ENCODE measurements around the gene SERPINF2.
"Not testable (repeated sequence)": the region's sequence is repeated elsewhere in the genome, so short reads cannot be mapped to it uniquely, and the experiment has no call there.

SERPINF2 gene

DNA sequence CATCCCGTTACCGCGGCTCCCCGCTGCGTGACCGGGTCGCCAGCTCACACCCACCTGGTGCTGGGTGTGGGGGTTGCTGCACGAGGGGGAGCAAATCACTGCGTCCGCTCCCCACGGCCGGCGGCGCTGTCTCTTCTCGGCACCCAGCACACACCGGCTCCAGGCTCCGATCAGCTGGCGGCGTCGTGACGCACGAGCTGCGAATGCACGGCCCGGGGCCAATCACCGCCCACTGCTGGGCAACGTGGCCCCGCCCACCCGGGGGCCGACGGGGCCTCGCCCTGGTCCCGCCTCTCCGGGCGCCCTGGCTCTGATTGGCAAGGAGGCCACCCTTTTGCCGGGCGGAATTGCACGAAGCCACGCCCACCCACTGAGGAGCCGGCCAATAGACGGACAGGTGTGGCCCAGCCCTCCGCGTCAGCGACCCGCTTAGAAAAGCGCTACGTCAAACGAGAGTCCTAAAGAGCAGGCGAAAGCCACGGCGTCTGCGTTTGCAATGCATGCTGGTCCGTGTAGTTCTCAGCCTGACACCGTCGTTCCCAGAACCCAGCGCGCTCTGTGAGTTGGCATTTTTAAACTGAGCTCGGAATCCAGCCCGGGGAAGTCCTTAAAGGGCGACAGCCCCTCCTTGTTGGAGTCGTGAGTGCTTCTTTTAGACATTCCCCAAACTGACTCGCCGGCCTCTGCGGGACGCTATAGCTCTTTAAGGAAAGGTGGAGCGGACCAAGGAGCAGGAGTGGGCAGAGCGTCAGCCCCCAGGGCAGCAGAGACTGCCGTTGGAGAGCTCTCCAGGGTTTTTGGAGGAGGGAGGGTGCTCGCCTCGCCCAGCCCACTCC, 26.4 kb upstream of the SERPINF2 start:
- DNase-seq (ENCODE audit: low read depth in 2 of 2) = peak; percentile 99

DNA sequence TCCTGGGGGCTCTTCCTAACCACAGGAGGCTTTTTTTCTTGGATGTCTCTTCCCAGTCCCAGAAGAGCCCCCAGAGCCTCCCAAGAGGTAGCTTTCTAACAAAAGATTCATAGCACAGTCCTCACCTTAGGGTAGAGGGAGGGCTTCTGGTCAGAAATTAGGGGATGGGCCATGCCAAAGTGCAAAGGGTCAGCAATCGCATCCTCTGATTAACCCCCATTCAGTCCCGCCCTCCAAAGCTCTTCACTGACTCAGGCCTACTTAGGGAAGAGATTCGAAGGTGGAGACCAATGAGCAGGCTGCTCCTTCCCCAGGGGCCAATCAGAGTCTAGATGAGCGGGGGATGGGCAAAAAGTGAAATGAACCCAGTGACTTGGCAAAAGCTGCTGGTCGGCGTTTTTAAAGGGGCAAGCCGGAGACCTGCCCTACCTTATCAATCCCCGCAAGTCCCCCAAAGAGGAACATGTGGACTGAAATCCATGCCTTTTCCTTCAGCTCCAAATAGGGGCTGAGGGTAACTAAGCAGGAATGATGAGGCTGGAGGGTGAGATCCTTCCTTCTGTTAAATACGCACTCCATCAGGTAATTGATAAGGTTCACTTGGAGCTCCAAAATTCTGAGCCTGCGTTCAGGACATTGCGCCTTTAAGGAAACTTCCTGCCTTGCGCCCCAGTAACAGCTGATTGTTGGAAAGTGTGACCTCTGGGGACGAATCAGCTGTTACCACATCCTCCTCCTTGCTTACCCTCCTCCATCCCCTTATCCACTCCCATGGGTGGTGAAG, 25.6 kb upstream of the SERPINF2 start:
- DNase-seq (ENCODE audit: low read depth in 2 of 2) = peak; percentile 58 to 63

DNA sequence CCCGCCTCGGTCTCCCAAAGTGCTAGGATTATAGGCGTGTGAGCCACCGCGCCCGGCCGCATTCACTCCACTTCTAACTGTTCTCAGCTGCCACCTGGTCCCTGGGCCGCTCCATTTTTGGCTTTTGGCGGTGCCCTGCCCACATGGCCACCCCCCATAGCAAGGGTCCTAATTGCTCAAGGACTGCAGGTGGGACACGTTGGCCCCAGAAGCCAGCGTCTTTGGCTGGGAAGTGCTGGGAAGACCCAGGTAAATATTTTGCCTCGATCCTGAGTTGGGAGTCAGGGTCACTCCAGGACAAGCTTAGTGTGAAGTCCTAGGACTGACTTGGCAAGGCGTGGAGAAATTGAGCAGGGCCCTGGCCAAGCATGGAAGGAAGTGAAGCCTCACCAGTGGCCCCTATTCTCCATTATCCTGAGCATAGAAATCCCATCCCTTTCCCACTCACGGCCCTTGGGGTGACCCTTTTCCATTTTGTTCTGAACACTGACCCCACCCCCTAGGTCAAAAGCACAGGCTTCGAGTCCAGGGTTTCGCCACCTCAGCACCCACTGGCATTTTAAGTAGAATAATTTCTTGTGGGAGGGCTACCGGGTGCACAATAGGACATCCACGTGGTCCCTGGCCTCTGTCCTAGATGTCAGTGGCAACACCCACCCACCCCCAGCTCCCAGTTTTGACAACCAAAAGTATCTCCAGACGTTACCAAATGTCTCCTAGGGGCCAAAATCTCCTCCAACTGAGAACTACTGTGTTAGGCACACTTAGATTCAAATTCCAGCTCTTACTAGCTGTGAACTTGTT, 24.1 kb upstream of the SERPINF2 start:
- no peak for DNase-seq (ENCODE audit: low read depth in 2 of 2)

DNA sequence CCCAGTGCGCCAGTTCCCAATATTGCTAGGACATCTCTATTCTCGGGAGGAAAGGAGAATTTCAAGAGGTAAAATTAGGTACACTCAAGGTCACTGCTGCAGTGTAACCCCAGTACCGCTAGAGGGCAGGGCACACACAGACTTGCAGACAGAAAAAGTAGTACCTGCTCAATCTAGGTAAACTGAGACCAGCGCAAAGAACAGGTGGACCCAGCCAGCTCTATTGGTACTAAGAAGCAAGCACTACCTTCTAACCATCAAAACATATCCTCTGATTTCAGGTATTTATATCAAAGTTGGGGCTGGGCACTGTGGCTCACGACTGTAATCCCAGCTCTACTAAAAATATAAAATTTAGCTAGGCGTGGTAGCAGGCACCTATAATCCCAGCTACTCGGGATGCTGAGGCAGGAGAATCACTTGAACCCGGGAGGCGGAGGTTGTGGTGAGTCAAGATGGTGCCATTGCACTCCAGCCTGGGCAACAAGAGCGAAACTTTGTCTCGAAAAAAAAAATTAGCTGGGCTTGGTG, 21.8 kb upstream of the SERPINF2 start:
- DNase-seq (ENCODE audit: low read depth in 2 of 2) = peak; percentile 39 to 57

DNA sequence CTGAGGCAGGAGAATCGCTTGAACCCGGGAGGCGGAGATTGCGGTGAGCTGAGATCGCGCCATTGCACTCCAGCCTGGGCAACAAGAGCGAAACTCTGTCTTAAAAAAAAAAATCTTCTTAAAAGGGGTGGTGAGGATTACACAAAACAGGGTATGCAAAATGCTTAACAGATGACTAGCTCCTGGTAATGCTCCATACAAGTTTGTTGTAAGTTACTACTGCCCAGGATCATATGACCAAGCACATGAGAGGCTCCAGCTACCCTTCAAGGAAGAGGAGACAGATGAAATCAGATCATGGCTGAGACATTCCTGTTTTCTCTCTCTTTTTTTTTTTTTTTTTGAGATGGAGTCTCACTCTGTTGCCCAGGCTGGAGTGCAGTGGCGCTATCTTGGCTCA, 20.6 kb upstream of the SERPINF2 start:
- DNase-seq (ENCODE audit: low read depth in 2 of 2) = not testable (repeated sequence)

DNA sequence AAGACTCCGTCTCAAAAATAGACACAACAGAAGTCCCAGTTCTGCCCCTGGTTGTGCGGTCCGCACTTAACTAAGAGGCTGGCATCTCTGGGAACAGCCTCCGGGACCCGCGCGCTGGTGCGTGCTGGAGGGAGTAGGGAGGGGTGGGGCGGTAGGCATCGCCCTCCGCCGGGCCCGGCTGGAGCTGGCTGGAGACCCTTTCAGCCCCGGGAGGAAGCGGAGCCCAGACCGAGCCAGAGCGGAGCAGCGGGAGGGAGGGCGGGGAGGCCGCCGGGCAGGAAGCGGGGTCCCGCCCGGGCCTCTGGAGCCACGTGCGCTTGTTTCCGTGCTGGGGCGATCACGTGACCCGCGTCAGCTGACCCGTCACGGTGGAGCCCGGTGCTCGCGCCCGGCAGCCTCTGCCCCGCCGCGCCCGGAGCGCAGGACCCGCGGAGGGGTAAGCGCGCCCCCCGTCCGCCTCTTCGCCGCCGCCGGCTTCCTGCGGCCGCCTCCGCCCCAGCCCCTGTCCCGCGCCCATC, 18.3 kb upstream of the SERPINF2 start, which contains the start of gene WDR81:
TSS of gene WDR81 (plus strand) at position 354 of the 518 bp plus-strand sequence. CDS start 256 bp downstream, outside the sequence.
- DNase-seq (ENCODE audit: low read depth in 2 of 2) = peak; percentile 74 to 78

DNA sequence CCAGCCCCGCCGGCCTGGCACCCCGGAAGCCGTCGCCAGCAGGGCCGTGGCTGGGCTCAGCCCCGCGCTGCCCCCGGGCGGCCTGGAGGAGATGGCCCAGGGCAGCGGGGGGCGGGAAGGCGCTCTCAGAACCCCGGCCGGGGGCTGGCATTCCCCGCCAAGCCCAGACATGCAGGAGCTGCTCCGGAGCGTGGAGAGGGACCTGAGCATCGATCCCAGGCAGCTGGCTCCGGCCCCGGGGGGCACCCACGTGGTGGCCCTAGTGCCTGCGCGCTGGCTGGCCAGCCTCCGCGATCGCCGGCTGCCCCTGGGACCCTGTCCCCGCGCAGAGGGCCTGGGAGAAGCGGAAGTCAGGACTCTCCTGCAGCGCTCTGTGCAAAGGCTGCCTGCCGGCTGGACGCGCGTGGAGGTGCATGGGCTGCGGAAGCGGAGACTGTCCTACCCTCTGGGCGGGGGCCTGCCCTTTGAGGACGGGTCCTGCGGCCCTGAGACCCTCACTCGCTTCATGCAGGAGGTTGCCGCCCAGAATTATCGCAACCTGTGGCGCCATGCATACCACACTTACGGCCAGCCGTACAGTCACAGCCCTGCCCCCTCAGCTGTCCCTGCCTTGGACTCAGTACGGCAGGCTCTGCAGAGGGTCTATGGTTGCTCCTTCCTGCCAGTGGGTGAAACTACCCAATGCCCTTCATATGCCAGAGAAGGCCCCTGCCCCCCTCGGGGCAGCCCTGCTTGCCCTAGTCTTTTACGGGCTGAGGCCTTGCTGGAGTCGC, 17.6 kb upstream of the SERPINF2 start:
- no peak for DNase-seq (ENCODE audit: low read depth in 2 of 2)

DNA sequence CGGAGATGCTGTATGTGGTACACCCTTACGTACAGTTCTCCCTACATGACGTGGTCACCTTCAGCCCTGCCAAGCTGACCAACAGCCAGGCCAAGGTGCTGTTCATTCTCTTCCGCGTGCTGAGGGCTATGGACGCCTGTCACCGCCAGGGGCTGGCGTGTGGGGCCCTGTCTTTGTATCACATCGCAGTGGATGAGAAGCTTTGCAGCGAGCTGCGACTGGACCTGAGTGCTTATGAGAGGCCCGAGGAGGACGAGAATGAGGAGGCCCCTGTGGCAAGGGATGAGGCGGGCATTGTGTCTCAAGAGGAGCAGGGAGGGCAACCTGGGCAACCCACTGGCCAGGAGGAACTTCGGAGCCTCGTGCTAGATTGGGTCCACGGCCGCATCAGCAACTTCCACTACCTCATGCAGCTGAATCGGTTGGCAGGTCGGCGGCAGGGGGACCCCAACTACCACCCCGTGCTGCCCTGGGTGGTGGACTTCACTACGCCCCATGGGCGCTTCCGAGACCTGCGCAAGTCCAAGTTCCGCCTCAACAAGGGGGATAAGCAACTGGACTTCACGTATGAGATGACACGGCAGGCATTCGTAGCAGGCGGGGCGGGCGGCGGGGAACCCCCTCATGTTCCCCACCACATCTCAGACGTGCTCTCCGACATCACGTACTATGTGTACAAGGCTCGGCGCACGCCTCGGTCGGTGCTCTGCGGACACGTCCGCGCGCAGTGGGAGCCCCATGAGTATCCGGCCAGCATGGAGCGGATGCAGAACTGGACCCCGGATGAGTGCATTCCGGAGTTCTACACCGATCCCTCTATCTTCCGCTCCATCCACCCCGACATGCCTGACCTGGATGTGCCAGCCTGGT, 16.8 kb upstream of the SERPINF2 start:
- no peak for DNase-seq (ENCODE audit: low read depth in 2 of 2)

DNA sequence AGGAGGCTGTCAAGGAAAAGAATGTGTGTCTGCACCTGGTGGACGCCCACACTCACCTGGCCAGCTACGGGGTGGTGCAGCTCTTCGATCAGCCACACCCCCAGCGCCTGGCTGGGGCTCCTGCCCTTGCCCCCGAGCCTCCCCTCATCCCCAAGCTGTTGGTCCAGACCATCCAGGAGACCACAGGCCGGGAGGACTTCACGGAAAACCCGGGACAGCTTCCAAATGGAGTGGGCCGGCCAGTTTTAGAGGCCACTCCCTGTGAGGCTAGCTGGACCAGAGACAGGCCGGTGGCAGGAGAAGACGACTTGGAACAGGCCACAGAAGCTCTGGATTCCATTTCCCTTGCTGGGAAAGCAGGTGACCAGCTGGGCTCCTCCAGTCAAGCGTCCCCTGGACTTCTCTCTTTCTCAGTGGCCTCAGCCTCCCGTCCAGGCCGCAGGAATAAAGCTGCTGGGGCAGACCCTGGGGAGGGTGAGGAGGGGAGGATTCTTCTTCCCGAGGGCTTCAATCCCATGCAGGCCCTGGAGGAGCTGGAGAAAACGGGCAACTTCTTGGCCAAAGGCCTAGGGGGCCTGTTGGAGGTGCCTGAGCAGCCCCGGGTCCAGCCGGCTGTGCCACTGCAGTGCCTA, 15.9 kb upstream of the SERPINF2 start:
- no peak for DNase-seq (ENCODE audit: low read depth in 2 of 2)

DNA sequence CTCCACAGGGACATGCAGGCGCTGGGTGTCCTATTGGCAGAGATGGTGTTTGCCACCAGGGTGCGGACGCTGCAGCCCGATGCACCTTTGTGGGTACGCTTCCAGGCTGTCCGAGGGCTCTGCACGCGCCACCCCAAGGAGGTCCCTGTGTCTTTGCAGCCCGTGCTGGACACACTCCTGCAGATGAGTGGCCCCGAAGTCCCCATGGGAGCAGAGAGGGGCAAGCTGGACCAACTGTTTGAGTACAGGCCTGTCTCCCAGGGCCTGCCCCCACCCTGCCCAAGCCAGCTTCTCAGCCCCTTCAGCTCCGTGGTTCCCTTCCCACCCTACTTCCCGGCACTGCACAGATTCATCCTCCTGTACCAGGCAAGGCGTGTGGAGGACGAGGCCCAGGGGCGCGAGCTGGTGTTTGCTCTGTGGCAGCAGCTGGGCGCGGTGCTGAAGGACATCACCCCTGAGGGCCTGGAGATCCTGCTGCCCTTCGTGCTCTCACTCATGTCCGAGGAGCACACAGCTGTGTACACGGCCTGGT, 15.3 kb upstream of the SERPINF2 start:
- DNase-seq (ENCODE audit: low read depth in 2 of 2) = no peak

DNA sequence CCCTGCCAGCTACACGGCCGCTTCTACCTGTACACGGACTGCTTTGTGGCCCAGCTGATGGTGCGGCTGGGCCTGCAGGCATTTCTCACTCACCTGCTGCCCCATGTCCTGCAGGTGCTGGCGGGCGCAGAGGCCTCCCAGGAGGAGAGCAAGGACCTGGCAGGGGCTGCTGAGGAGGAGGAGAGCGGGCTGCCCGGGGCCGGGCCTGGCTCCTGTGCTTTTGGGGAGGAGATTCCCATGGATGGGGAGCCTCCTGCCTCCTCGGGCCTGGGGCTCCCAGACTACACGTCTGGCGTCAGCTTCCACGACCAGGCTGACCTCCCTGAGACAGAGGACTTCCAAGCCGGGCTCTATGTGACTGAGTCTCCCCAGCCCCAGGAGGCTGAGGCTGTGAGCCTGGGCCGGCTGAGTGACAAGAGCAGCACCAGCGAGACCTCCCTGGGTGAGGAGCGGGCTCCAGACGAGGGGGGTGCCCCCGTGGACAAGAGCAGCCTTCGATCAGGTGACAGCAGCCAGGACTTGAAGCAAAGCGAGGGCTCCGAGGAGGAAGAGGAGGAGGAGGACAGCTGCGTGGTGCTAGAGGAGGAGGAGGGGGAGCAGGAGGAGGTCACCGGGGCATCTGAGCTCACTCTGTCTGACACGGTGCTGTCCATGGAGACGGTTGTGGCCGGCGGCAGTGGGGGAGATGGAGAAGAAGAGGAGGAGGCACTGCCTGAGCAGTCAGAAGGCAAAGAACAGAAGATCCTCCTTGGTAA, 14.6 kb upstream of the SERPINF2 start:
- DNase-seq (ENCODE audit: low read depth in 2 of 2) = no peak

DNA sequence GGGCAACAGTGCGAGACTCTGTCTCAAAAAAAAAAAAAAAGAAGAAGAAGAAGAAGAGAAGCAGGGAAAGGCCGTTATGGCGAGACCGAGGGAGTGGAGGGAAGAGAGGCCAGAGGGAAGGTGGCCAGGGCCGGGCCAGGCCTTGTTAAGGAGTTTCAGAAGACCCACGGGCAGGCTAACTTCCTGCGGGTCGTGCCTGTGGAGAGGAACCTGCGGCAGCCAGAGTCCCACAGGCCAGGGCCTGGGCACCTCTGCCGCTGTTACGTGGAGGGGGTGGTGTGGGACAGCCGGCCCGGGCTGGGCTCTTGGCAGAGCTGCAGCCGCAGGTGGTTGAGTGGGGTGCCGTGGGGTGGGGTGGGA, 12.7 kb upstream of the SERPINF2 start:
- no peak for DNase-seq (ENCODE audit: low read depth in 2 of 2)

DNA sequence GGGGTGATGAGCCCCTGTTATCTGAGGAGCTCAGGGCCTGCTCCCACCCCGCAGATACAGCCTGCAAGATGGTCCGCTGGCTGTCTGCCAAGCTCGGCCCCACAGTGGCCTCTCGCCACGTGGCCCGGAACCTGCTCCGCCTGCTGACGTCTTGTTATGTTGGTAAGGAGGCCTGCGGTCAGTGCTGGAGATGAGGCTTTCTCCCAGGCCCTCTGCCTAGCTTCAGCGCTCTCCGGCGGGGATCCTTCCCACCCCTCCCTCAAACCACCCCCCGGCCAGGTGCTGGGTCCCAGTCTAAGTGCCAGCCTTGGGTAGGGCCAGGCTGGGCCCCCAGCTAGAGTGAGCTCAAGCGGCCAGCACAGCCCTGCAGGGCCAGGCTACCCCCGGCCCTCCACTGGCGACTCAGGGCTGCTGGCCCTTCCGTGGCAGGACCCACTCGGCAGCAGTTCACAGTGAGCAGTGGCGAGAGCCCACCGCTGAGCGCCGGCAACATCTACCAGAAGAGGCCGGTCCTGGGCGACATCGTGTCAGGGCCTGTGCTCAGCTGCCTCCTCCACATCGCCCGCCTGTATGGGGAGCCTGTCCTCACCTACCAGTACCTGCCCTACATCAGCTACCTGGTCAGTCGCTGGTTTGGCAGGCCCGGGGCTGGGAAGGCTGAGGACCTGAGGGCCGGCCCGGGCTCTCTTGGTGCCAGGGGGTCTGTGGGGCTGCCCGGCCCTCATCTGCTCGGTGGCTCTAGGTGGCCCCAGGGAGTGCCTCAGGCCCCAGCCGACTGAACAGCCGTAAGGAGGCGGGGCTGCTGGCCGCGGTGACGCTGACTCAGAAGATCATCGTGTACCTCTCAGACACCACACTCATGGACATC, 12.1 kb upstream of the SERPINF2 start:
- DNase-seq (ENCODE audit: low read depth in 2 of 2) = no peak

DNA sequence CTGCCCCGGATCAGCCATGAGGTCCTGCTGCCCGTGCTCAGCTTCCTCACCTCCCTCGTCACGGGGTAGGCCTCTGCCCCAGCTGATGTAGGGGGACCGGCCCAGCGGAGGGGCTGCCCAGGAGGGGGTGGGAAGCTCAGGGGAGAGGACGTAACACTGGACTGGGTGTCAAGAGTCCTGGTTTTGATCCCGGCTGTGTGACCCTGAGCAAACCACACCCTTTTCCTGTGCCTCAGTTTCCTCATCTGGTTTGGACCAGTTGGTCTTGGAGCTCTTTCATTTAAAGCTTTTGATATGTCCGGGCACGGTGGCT, 11.5 kb upstream of the SERPINF2 start:
- no peak for DNase-seq (ENCODE audit: low read depth in 2 of 2)

DNA sequence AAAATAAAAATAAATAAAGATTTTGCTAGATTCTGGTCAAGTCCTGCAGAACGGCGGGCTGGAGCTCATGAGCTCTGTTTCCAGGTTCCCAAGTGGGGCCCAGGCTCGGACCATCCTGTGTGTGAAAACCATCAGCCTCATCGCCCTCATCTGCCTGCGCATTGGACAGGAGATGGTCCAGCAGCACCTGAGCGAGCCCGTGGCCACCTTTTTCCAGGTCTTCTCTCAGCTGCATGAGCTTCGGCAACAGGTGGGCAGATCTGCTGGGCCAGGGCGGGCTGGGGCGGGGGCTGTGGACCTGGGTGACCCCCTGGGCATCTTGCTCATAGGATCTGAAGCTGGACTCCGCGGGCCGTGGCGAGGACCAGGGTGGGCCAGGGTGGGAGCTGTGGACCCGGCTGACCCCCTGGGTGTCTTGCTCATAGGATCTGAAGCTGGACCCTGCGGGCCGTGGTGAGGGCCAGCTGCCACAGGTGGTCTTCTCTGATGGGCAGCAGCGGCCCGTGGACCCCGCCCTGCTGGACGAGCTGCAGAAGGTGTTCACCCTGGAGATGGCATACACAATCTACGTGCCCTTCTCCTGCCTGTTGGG, 10.3 kb upstream of the SERPINF2 start:
- no peak for DNase-seq (ENCODE audit: low read depth in 2 of 2)

DNA sequence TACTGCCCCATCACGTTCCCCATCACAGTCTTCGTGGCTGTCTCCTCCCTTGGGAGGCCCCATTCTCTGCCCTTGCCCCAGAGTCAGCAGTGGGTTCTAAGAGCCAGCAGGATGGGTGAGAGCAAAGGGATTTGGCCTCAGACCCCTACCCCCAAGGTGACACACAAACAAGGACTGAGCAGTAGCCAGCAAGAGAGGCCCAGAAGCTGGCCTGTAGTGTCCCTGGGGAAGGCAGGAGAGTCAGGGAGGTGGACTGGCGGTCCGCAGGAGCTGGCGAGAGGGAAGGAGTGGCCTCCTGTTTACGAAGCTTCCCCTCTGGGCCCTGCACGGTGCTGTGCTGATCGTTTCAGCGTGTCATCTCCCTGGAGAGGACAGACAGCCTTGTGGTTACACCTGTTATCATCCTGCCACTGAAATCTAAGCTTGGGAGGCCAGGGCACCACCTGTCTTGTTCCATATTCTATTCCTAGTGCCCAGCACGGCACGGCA, 9.8 kb upstream of the SERPINF2 start:
- no peak for DNase-seq (ENCODE audit: low read depth in 2 of 2)

DNA sequence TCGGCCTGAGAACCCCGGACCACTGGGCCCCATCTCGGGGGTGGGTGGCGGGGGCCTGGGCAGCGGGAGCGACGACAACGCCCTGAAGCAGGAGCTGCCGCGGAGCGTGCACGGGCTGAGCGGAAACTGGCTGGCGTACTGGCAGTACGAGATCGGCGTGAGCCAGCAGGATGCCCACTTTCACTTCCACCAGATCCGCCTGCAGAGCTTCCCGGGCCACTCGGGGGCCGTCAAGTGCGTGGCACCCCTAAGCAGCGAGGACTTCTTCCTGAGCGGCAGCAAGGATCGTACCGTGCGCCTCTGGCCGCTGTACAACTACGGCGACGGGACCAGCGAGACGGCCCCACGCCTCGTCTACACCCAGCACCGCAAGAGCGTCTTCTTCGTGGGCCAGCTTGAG, 8.9 kb upstream of the SERPINF2 start:
- no peak for DNase-seq (ENCODE audit: low read depth in 2 of 2)

Data from stimulated activated CD8-positive, alpha-beta memory T cell treated with anti-CD3 and anti-CD28 coated beads, Interleukin-7, amount 100 ng/mL, for 1 hour (primary cell).